AG09309 (cell line): ENCODE measurements around the gene CACNA1C.

ENCODE experiments used
- DNase-seq: peaks from one replicate; pipeline ENCODE4 v3.0.0-alpha.2; 2010; ENCODE audit warnings: low read depth
- H3K4me3 ChIP-seq: 2 replicates; pipeline ENCODE4 v1.5.1; 2011; ENCODE audit warnings: mild to moderate bottlenecking, low read depth, low read length, moderate library complexity; ENCODE audit not compliant: control insufficient read depth
- CTCF ChIP-seq: IDR thresholded peaks from 2 replicates; pipeline ENCODE4 v1.5.1; 2011; ENCODE audit warnings: mild to moderate bottlenecking, low read depth, low read length, inconsistent platforms; ENCODE audit not compliant: insufficient read depth, control insufficient read depth; ENCODE audit errors: missing control alignments

Gene CACNA1C

DNA sequence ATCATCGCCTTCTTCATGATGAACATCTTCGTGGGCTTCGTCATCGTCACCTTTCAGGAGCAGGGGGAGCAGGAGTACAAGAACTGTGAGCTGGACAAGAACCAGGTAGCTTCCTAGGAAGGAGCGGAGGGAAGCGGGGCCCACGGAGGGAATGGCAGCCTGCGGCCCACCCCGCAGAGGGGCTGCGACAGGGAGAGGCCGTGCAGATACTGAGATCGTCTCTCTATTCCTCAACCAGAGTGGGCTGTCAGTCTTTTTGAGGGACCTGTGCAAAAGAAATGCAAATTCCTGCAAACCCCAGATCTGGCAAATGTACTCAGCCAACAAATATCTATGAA, 555.8 kb downstream of the CACNA1C start:
- DNase-seq = no peak
- H3K4me3 ChIP-seq = no peak overlapping the region
- TF ChIP-seq CTCF = no peak

GRCh38 chr12:2609020-2609419, 556.2 kb downstream of the CACNA1C start:
- no peak for DNase-seq
- TF ChIP-seq CTCF = no peak
- no peak overlapping the region for H3K4me3 ChIP-seq

DNA sequence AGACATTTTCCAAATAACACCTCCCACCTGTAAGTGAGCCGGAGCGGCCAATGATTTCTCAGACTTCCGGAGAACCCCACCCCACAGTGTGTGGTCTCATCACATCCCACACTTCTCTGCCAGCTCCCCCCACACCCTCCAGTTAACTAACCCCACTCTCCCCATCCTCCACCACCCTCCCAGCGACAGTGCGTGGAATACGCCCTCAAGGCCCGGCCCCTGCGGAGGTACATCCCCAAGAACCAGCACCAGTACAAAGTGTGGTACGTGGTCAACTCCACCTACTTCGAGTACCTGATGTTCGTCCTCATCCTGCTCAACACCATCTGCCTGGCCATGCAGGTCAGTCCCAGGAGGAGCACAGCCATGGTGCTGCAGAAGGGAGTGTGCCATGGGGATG, 557.6 kb downstream of the CACNA1C start:
- no peak for TF ChIP-seq CTCF
- DNase-seq = no peak
- no peak overlapping the region for H3K4me3 ChIP-seq

GRCh38 chr12:2613326-2614073, 560.7 kb downstream of the CACNA1C start:
- peak; percentile 91 for DNase-seq
- no peak for TF ChIP-seq CTCF
- H3K4me3 ChIP-seq = no peak overlapping the region

DNA sequence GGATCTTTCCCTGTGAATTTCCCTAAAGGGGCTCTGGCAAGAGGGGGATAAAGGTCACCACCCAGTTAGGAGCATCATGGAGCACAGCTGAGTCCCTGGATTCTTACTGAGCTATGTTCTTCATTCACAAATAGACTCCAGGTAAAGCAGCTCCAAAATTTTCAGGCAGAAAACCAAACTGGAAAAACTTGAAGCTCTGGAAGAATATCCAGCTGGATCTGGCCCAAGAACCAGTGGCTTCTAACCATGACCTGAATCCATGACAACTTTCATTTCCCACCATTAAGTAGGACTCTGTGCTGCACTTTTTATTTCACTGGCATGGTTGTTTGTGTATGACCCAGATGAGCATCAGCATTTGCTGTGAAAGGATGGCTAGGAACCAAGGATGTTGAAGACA, 561.6 kb downstream of the CACNA1C start:
- no peak overlapping the region for H3K4me3 ChIP-seq
- no peak for DNase-seq
- no peak for TF ChIP-seq CTCF

DNA sequence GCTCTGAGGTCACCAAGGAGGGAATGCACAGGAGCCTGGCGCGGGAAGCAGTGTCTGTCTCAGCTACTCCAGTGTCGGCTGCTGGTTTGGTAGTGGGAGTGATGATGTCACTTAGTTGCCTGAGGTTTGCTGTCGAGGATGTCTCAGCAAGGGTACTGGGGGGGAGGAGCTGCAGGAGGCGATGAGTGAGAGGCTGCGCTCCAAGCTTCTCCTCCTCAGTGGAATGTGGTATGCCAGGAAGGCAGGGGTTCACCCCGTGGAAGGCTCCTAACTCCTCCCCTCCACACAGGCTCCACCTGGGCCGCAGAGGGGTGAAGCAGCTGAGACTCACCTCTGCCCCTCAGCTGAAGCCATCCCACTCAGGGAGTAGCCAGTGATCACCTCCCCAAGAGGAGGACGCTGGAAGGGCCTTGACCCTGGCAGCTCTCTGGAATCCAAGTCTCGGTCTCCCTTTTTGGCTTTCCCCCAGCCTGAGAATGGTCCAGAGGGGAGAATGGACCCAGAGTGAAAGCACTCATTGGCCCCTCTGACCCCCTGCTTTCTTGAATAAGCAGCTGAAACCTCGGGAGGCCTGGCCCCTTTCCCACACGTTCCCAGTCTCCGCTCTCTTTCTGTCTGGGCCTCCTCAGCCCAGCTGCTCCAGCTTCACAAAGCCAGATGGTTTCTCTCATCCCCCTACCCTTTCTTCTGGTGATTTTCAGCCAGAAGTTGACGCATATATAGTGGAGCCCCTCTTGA, 563.0 kb downstream of the CACNA1C start:
- H3K4me3 ChIP-seq = no peak overlapping the region
- TF ChIP-seq CTCF = no peak
- no peak for DNase-seq
